Peyer's patch (tissue), 4 donors: ENCODE data around the gene PFDN2. TPM values are rescaled to one million over a fixed set of nuclear protein-coding genes. Genes with fewer than 3 reads are reported as not detected.
A peak's percentile ranks its signal among the peaks of the same experiment; 100 is the strongest.

Source experiments
- DNase-seq, 3 donors: peaks; one replicate each; pipeline ENCODE4 v3.0.0-alpha.2; 2017 to 2019
- H3K27ac ChIP-seq, 4 donors: fragments of 200-600 bp; sonication (generic); one replicate each; pipeline ENCODE4 v1.5.1; 2016 to 2019
- H3K27me3 ChIP-seq, 2 donors: fragments of 200-600 bp; sonication (generic); one replicate each; pipeline ENCODE4 v1.5.1; 2019
- H3K36me3 ChIP-seq, 3 donors: fragments of 200-600 bp; sonication (generic); one replicate each; pipeline ENCODE4 v1.5.1; 2016 to 2019
- H3K4me1 ChIP-seq, 4 donors: fragments of 200-600 bp; sonication (generic); one replicate each; pipeline ENCODE4 v1.5.1; 2016 to 2019
- H3K4me3 ChIP-seq, 4 donors: fragments of 200-600 bp; sonication (generic); 1 replicate in 3 of 4; 2 replicates in 1 of 4; pipeline ENCODE4 v1.5.1; 2016 to 2019; ENCODE audit warnings: mild to moderate bottlenecking in 1 of 4
- H3K9me3 ChIP-seq, 4 donors: fragments of 200-600 bp; sonication (generic); one replicate each; pipeline ENCODE4 v1.5.1; 2016 to 2019; ENCODE audit warnings: mild to moderate bottlenecking in 1 of 4
- CTCF ChIP-seq, 6 experiments: fragments of 450-650 bp in 4 of 6; fragments of 200-600 bp in 2 of 6; sonication (generic) in 1 of 6; IDR thresholded peaks; one replicate each; pipeline ENCODE4 v1.5.1; 2017 to 2019; ENCODE audit warnings: antibody characterized with exemption in 6 of 6, mild to moderate bottlenecking in 3 of 6, moderate library complexity in 1 of 6
- POLR2A ChIP-seq, 2 donors: fragments of 450-650 bp; IDR thresholded peaks; one replicate each; pipeline ENCODE4 v1.5.1; 2017; ENCODE audit warnings: antibody characterized with exemption in 2 of 2, mild to moderate bottlenecking in 2 of 2, moderate library complexity in 2 of 2
- total RNA-seq, 4 donors: library from RNA; depleted of rRNA; stranded (reverse); fragments of >200 nt; gene quantifications; one replicate each; pipeline ENCODE4 v1.1.0, GENCODE V29; 2016

Gene PFDN2
- total RNA-seq, 4 donors from 2014 or later = 11.6 to 68.5 (median 15.2) TPM

GRCh38 chr1:161128591-161129420 is 11.0 kb upstream of the PFDN2 start:
- H3K27me3 ChIP-seq = no peaks in the 10 kb centered on the region
- TF ChIP-seq CTCF (IDR thresholded peaks at IDR 0.05) = no peak
- no peak for TF ChIP-seq POLR2A (IDR thresholded peaks at IDR 0.05)
- peaks cover 0 to 52% (median 0%) of the 10 kb centered on the region in 3 donors for H3K36me3 ChIP-seq
- DNase-seq = no peak
- H3K27ac ChIP-seq = no peak overlapping the region
- H3K9me3 ChIP-seq = no peaks in the 10 kb centered on the region
- H3K4me3 ChIP-seq = no peak overlapping the region
- peaks cover 0 to 18% (median 9%) of the 10 kb centered on the region in 4 donors for H3K4me1 ChIP-seq

- no peaks in the 10 kb centered on the region for H3K27me3 ChIP-seq
- H3K9me3 ChIP-seq = no peaks in the 10 kb centered on the region
- DNase-seq = no peak
- peaks cover 0 to 15% (median 5%) of the 10 kb centered on the region in 4 donors for H3K4me1 ChIP-seq
- no peak overlapping the region for H3K4me3 ChIP-seq
- no peak overlapping the region for H3K27ac ChIP-seq
- H3K36me3 ChIP-seq = peaks cover 0 to 63% (median 0%) of the 10 kb centered on the region in 3 donors
- no peak for TF ChIP-seq POLR2A (IDR thresholded peaks at IDR 0.05)
- no peak for TF ChIP-seq CTCF (IDR thresholded peaks at IDR 0.05)
Measured at GRCh38 chr1:161127649-161128048, 9.8 kb upstream of the PFDN2 start.

DNA sequence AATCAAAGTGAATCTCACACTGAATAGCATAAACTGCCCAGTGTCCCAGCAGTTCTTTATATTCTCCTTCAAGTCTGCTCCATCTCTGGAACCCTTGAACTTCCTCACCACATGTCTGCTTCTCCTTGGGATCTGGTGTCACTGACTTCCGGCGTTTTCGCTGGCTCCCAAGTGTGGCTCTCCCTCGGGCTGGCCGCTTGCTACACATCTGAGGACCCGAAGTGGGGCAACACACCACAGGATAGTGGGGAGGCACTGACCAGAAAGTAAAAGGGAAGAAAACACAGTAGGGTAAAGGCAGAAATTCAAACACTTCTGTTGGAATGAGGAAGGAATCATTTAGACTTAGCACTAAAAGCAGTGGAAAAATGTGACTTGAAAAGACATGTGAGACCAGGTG is 5.1 kb upstream of the PFDN2 start:
- TF ChIP-seq POLR2A (IDR thresholded peaks at IDR 0.05) (no peak), CTCF (IDR thresholded peaks at IDR 0.05) (no peak)
- Histone ChIP-seq H3K36me3 (peaks cover 0 to 76% (median 0%) of the 10 kb centered on the region in 3 donors), H3K4me1 (peaks cover 8 to 30% (median 11%) of the 10 kb centered on the region in 4 donors), H3K9me3 (no peaks in the 10 kb centered on the region), H3K4me3 (no peak overlapping the region), H3K27ac (peak overlapping the region in 1 of 4 donors; percentile 12), H3K27me3 (no peaks in the 10 kb centered on the region)
- DNase-seq = no peak

GRCh38 chr1:161121834-161122233 is 4.0 kb upstream of the PFDN2 start:
- Histone ChIP-seq H3K27ac (peak overlapping the region in 1 of 4 donors; percentile 11), H3K4me3 (no peak overlapping the region), H3K4me1 (peaks cover 8 to 33% (median 13%) of the 10 kb centered on the region in 4 donors), H3K9me3 (no peaks in the 10 kb centered on the region), H3K36me3 (peaks cover 0 to 66% (median 0%) of the 10 kb centered on the region in 3 donors), H3K27me3 (no peaks in the 10 kb centered on the region)
- TF ChIP-seq POLR2A (IDR thresholded peaks at IDR 0.05) = no peak
- no peak for TF ChIP-seq CTCF (IDR thresholded peaks at IDR 0.05)
- no peak for DNase-seq

GRCh38 chr1:161121042-161121650 is 3.3 kb upstream of the PFDN2 start:
- TF ChIP-seq POLR2A (IDR thresholded peaks at IDR 0.05) (no peak), CTCF (IDR thresholded peaks at IDR 0.05) (no peak)
- no peak overlapping the region for H3K4me3 ChIP-seq
- no peaks in the 10 kb centered on the region for H3K9me3 ChIP-seq
- peaks cover 0 to 59% (median 0%) of the 10 kb centered on the region in 3 donors for H3K36me3 ChIP-seq
- H3K4me1 ChIP-seq = peaks cover 11 to 40% (median 17%) of the 10 kb centered on the region in 4 donors
- no peak for DNase-seq
- H3K27me3 ChIP-seq = no peaks in the 10 kb centered on the region
- H3K27ac ChIP-seq = no peak overlapping the region
